Glomerular visceral epithelial cell (primary cell): Measurements from ENCODE around the gene CYP2A7.
"Not testable (repeated sequence)": the region's sequence is repeated elsewhere in the genome, so short reads cannot be mapped to it uniquely, and the experiment has no call there.

Experiments
- DNase-seq: peaks from one replicate; pipeline ENCODE4 v3.0.0-alpha.2; 2016; ENCODE audit errors: extremely low spot score

The CYP2A7 gene

GRCh38 chr19:40882062-40882461, at the start of gene CYP2A7:
CYP2A7 (minus strand) TSS chr19:40882231; CDS start chr19:40882210, 21 bp downstream.
- not testable (repeated sequence) for DNase-seq

- DNase-seq = not testable (repeated sequence)
These were observed 48.8 kb upstream of the CYP2A7 start for GRCh38 chr19:40930799-40931198.

GRCh38 chr19:40929942-40930341, 47.9 kb upstream of the CYP2A7 start:
- not testable (repeated sequence) for DNase-seq

DNA sequence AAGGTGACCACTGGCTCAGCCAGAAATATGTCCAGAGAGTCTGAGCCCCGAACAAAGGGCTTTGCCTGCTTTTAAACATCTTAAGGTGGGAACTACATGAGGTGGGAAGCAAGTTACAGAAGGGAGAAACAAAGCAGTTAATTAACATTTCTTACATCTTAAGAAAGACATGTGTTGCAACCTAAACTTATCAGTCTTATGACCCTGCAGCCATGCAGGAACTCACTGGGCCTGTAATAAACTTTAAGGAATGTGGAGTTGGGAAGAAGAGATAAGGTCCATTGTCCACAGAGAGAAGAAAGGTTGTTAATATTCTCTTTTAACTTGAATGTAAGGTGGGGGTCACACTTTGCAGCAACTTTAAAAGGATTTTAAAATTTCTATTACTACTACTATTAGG, 46.8 kb upstream of the CYP2A7 start:
- no peak for DNase-seq

- DNase-seq = no peak
These were observed 45.5 kb upstream of the CYP2A7 start for GRCh38 chr19:40927567-40927966.

DNA sequence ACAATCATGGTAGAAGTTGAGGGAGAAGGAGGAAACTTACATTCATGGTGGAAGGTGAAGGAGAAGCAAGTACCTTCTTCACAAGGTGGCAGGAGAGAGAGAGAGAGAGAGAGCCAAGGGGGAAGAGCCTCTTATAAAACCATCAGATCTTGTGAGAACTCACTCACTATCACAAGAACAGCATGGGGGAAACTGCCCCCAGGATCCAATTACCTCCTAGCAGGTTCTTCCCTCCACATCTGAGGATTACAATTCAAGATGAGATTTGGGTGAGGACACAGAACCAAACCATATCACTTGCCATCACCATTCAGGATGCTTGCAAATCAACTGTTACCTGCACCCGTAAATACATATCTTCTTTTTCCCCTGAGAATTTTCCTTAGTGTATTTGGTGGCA, 44.2 kb upstream of the CYP2A7 start:
- DNase-seq = not testable (repeated sequence)

GRCh38 chr19:40923934-40924391, 41.9 kb upstream of the CYP2A7 start:
- DNase-seq = no peak

- not testable (repeated sequence) for DNase-seq
These were observed 40.5 kb upstream of the CYP2A7 start for GRCh38 chr19:40922237-40923160.

DNA sequence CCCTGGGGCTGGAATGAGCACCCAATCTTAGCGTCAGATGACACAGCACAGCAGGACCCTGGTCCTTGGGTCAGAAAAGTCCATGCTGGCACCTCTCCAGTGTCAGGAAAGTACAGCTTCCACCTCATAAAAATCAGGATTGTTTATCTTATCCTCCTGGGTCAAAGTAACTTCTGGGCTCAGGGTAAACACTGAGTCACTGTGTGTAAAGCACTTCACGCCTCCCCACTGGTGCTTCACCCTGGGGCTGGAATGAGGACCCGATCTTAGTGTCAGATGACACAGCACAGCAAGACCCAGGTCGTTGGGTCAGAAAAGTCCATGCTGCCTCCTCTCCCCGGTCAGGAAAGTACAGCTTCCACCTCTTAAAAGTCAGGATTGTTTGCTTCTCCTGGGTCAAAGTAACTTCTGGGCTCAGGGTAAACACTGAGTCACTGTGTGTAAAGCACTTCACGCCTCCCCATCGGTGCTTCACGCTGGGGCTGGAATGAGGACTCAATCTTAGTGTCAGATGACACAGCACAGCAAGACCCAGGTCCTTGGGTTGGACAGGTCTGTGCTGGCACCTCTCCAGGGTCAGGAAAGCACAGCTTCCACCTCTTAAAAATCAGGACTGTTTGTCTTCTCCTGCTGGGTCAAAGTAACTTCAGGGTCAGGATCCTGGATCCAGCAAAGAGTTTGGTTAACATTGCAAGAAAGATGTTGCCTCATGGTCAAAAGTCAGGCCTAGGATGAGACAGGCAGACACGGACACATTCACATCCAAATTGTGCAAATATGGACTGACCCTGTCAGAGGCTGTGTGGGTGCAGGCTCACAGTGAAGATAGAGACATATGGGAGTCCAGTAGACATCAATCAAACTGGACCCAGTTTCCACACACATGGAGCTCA, 39.2 kb upstream of the CYP2A7 start:
- DNase-seq = no peak

GRCh38 chr19:40920300-40921004, 38.4 kb upstream of the CYP2A7 start:
- DNase-seq = no peak

GRCh38 chr19:40919530-40920299, 37.7 kb upstream of the CYP2A7 start:
- not testable (repeated sequence) for DNase-seq

DNA sequence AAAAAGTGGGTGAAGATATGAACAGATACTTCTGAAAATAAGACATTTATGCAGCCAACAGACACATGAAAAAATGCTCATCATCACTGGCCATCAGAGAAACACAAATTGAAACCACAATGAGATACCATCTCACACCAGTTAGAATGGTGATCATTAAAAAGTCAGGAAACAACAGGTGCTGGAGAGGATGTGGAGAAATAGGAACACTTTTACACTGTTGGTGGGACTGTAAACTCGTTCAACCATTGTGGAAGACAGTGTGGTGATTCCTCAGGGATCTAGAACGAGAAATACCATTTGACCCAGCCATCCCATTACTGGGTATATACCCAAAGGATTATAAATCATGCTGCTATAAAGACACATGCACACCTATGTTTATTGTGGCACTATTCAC, 36.3 kb upstream of the CYP2A7 start:
- DNase-seq = not testable (repeated sequence)

- DNase-seq = no peak
These were observed 26.9 kb upstream of the CYP2A7 start for GRCh38 chr19:40908976-40909375.

DNA sequence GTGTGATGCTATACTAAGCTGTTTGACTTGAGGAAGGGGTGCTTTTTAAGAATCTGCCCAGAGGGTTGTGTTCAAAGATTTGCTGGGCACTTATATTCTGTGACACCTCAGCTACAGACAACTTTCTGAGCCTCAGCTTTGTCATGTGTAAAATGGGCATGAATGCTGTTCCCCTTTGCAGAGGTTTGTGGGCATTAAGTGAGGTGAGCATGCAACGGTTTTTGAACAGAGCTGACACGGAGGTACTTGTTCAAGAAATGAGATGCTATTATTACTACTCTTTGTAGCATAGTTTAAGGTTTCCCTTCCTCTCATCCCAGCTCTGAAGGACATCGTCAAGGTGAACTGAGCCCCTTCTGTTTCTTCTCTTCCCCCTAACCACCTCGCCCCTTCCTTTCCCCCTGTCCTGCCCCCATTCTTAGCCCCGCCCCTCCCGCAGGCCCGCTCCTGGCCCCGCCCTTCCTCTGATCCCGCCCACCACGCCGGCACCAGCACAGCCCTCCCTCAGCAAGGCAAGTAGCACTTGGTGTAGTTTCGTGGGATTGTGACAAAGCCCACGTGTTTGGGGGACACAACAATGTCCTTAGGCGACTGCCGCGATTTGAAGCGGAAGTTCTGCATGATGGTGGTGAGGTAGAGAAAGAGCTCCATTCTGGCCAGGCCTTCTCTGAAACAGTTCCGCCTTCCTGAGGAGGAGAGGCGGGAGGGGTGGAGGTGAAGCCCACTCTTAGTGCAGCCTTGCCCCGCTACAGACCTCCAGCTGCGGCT, 26.1 kb upstream of the CYP2A7 start:
- no peak for DNase-seq

DNA sequence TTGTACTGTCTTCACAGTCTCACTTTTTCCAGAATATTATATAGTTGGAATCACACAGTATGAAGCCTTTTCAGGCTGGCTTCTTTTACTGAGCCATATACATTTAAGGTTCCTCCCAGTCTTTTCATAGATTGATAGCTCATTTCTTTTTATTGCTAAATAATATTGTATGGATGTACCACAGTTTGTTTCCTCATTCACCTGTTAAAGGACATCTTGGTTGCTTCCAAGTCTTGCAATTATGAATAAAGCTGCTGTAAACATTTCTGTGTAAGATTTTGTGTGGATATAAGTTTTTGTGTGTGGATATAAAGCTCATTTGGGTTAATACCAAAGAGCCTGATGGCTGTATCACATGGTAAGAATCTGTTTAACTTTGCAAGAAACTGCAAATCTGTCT, 24.5 kb upstream of the CYP2A7 start:
- no peak for DNase-seq

- not testable (repeated sequence) for DNase-seq
These were observed 22.7 kb upstream of the CYP2A7 start for GRCh38 chr19:40904673-40905156.

GRCh38 chr19:40901975-40902750, 20.1 kb upstream of the CYP2A7 start:
- not testable (repeated sequence) for DNase-seq

- not testable (repeated sequence) for DNase-seq
These were observed 18.5 kb upstream of the CYP2A7 start for GRCh38 chr19:40900521-40900920.

DNA sequence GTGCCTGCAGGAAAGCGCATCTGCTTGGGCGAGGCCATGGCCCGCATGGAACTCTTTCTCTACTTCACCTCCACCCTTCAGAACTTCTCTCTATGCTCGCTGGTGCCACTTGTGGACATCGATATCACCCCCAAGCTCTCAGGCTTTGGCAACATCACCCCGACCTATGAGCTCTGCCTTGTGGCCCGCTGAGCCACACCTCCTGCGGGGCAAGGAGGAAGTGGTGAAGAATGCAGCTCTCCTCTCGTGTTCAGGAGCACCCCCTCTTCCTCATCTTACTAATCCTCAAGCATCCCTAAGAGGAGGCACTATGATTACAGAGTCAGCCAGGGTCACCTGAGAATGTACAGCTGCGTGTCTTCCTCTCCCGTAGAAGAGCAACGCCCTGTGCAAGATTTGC, 17.9 kb upstream of the CYP2A7 start:
- not testable (repeated sequence) for DNase-seq
